GM04504 (cell line): Measurements from ENCODE around the gene PDZD2.
"Not testable (repeated sequence)": the region's sequence is repeated elsewhere in the genome, so short reads cannot be mapped to it uniquely, and the experiment has no call there.

Experiments
- DNase-seq: peaks from one replicate; pipeline ENCODE4 v3.0.0-alpha.2; 2012; ENCODE audit warnings: low read depth

PDZD2 gene

GRCh38 chr5:31934156-31934555, 295.2 kb downstream of the PDZD2 start:
- no peak for DNase-seq

GRCh38 chr5:31935496-31936369, 296.8 kb downstream of the PDZD2 start:
- no peak for DNase-seq

- no peak for DNase-seq
Measured at GRCh38 chr5:31936683-31937082, 297.8 kb downstream of the PDZD2 start.

GRCh38 chr5:31937226-31937625, 298.3 kb downstream of the PDZD2 start:
- DNase-seq: no peak

GRCh38 chr5:31937703-31938102, 298.8 kb downstream of the PDZD2 start:
- no peak for DNase-seq

- no peak for DNase-seq
Measured at GRCh38 chr5:31939151-31939550, 300.2 kb downstream of the PDZD2 start.

GRCh38 chr5:31941151-31941755, 302.3 kb downstream of the PDZD2 start:
- DNase-seq: no peak

- no peak for DNase-seq
Measured at GRCh38 chr5:31942546-31942945, 303.6 kb downstream of the PDZD2 start.

GRCh38 chr5:31944684-31945445, 305.9 kb downstream of the PDZD2 start:
- DNase-seq: no peak

GRCh38 chr5:31948006-31948405, 309.1 kb downstream of the PDZD2 start:
- no peak for DNase-seq

GRCh38 chr5:31952067-31952466, 313.1 kb downstream of the PDZD2 start:
- DNase-seq: no peak

GRCh38 chr5:31954091-31954490, 315.2 kb downstream of the PDZD2 start:
- DNase-seq: peak; percentile 20

GRCh38 chr5:31957151-31957550, 318.2 kb downstream of the PDZD2 start:
- DNase-seq: no peak

- DNase-seq: no peak
Measured at GRCh38 chr5:31962351-31962751, 323.4 kb downstream of the PDZD2 start.

- no peak for DNase-seq
Measured at GRCh38 chr5:31962871-31963307, 324.0 kb downstream of the PDZD2 start.

GRCh38 chr5:31963358-31964006, 324.6 kb downstream of the PDZD2 start:
- no peak for DNase-seq

GRCh38 chr5:31964007-31964360, 325.1 kb downstream of the PDZD2 start:
- no peak for DNase-seq

- DNase-seq: no peak
Measured at GRCh38 chr5:31965227-31965626, 326.3 kb downstream of the PDZD2 start.

- DNase-seq: no peak
Measured at GRCh38 chr5:31966936-31967335, 328.0 kb downstream of the PDZD2 start.

GRCh38 chr5:31967461-31967860, 328.5 kb downstream of the PDZD2 start:
- DNase-seq: no peak

- no peak for DNase-seq
Measured at GRCh38 chr5:31972558-31972957, 333.6 kb downstream of the PDZD2 start.

- not testable (repeated sequence) for DNase-seq
Measured at GRCh38 chr5:31975189-31975612, 336.3 kb downstream of the PDZD2 start.
